Nucleus accumbens (tissue), 56 donors: ENCODE measurements around the gene MAPK1.
"Not testable (repeated sequence)": the region's sequence is repeated elsewhere in the genome, so short reads cannot be mapped to it uniquely, and the experiment has no call there.

Experiments
- DNase-seq, 56 donors: peaks; one replicate each; lab custom pipeline; 2025; lab: John Stamatoyannopoulos, UW

Gene MAPK1

DNA sequence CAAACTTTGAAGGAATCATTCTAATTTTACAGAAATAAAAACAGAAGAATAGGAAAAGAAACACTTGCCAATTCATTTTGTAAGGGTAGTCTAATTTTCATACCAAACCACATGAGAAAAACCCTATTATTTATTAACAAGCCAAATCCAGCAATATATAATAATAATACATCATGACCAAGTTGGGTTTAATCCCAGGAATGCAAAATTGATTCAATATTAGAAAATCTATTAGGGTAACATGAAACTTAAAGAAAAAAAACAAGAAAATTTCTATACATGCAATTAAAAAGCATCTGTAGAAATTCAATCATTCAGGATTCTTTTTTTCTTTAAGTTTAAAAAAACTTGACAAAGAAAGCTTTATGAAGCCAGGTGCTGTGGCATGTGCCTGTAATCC is 16.8 kb downstream of the MAPK1 start:
- no peak for DNase-seq

DNA sequence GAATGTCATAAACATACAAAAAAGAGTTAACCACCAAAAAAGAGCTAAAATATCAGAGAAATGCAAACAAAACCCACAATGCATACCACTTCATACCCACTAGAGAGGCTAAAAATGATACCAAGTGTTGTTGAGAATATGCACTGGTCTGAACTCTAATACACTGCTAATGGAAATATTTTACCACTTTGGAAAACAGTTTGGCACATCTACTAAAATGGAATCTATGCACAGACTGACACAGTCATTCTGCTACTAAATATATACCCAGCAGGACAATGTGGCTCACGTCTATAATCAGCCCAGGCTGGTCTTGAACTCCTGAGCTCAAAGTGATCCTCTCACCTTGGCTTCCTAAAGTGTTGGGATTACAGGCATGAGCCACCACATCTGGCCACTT is 18.0 kb downstream of the MAPK1 start:
- no peak for DNase-seq

DNA sequence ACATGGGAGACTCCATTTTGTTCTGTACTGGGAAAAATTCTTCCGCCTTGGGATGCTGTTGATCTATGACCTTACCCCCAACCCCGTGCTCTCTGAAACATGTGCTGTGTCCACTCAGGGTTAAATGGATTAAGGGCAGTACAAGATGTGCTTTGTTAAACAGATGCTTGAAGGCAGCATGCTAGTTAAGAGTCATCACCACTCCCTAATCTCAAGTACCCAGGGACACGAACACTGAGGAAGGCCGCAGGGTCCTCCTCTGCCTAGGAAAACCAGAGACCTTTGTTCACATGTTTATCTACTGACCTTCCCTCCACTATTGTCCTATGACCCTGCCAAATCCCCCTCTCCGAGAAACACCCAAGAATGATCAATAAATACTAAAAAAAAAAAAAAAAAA is 19.4 kb downstream of the MAPK1 start:
- not testable (repeated sequence) for DNase-seq

DNA sequence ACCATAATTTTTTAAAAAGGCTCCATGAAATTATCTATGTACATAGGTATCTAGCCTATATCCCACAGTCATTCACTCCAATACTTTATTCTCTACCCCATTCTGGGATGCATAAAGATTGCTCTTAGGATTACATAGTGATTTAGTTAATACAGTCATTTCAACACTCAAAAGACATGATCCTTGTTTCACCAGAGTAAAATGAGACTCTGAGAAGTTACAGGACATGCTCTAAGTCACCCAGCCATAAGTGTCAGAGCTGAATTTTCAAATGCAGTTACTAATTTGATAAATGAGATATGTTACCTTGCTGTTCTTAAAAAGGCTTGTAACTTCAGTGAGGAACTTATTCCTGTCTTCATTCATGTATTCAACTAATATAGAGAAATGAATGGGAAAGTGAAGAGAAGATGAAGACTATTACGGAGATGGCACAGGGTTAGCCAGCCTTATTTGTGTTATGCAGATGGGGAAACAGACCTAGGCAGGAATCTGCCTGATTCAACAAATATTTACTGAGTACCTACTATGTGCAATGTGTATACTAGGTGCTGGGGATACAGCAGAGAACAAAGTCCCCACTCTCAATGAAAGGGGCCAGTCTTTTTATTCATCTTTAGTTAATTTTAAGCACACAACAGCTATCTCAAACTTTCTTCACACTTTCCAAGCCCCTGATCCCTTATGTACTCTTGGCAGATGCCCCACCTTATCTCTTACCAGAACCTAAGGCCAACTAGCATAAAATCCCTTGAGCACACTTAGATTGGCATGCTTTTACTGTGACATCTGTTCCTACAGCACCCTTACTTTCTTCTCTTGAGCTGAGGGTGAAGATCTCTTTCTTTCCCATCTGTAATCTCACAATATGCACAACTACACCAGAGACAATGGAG is 21.6 kb downstream of the MAPK1 start:
- no peak for DNase-seq

DNA sequence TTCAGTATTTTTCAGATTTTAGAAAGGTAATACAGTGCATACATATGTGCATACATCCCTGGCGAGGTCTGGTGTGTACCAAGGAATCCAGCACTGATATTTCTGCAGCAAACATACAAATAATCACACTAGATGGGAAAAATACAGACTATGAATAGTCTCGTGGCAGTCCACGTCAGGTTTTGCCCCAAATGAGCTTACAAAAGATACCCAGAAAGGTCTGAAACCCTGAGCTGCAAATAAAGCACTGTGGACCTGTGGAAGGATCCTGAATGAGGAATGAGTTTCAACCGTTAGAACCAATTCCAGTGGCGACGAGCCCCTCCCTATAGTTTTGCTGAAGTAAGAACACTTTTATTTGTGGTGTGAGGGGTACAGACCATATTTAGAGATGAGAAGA is 24.5 kb downstream of the MAPK1 start:
- DNase-seq = no peak

DNA sequence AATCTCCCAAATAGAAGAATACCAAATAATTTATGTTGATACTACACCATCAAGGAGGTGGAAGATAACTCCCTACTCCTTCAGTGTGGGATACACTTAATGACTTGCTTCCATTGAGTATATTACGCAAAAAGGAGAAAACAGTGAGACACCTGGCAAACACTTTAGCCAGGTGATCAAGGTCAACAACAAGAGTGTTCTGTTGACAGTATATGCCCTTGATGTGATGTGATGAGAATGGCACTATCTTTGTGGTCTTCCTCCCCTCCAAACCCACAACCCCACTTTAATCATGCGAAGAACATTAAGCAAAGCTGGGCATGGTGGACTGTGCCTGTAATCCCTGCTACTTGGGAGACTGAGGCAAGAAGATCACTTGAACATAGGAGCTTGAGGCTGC is 26.0 kb downstream of the MAPK1 start:
- DNase-seq = no peak

DNA sequence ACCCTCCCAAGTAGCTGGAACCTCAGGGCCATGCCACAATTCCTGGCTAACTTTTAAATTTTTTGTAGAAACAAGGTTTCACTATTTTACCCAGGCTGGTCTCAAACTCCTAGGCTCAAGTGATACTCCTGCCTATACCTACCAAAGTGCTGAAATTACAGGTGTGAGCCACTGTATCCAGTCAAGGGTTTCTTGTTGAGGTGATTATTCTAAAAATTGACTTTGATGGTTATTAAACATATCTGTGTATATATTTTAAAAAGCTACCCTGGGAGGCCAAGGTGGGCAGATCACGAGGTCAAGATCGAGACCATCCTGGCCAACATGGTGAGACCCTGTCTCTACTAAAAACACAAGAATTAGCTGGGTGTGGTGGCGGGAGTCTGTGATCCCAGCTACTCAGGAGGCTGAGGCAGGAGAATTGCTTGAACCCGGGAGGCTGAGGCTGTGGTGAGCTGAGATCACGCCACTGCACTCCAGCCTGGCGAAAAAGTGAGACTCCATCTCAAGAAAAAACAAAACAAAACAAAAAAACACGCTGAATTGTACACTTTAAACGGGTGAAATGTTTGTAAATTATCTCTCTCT is 27.1 kb downstream of the MAPK1 start:
- DNase-seq = no peak

DNA sequence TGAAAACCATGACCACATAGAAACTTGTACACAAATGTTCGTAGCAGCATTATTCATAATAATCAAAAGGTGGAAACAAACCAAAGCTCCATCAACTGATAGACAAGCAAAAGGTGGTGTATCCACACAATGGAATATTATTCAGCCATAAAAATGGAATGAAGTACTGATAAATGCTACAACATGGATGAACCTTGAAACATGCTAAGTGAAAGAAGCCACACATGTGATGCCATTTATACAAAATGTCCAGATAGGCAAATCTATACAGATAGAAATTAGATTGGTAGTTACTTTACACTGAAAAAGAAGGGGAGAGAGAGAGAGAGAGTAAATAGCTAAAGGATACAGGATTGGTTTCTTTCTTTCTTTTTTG is 27.7 kb downstream of the MAPK1 start:
- DNase-seq = no peak

DNA sequence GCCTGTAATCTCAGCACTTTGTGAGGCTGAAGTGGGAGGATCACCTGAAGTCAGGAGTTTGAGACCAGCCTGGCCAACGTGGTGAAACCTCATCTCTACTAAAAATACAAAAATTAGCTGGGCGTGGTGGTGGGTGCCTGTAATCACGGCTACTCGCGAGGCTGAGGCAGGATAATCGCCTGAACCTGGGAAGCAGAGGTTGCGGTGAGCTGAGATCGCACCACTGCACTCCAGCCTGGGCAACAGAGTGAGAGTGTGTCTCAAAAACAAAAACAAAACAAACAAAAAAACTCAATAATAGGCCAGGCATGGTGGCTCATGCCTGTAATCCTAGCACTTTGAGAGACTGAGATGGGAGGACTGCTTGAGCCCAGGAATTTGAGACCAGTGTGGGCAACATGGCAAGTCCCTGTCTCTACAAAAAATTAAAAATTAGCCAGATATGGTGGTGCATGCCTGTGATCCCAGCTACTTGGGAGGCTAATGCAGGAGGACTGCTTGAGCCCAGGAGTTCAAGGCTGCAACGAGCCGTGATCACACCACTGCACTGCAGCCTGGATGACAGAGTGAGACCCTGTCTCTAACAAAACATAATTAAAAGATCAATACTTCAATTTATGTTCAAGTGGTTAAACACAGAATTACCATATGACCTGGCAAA is 28.2 kb downstream of the MAPK1 start:
- not testable (repeated sequence) for DNase-seq

DNA sequence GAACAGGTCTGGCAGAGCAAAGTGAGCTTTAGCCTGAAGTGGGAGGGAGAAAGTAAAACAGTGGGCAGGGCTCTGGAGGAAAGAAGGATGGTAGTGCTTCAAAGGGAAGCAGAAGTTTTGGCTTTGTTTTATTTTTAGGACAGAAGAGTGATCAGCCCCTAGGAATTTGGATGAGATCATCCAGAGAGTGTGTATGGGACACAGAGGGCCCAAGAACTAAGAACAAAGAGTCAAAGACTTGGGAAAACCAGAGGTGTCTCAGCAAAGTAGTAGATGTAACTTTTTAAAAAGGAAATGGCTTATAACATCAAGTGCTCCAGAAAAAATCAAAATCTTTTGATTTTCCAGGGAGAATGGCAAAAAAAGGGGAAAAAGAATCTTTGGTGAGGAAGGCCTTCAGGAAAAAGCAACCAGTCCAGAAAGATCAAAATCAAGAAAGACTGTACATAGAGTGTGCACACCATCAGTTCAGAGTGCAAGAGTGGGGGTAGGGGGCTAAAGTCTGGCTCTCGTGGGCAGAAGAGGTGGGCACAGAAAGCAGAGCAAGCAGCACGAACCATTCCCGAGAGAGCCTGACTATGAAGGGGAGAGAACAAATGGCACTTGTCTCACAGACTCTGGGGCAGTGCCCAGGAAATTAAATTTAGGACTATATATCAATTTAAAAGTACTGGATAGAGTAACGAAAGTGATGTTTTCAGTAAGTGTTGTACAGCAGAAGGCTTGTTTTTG is 30.0 kb downstream of the MAPK1 start:
- no peak for DNase-seq

DNA sequence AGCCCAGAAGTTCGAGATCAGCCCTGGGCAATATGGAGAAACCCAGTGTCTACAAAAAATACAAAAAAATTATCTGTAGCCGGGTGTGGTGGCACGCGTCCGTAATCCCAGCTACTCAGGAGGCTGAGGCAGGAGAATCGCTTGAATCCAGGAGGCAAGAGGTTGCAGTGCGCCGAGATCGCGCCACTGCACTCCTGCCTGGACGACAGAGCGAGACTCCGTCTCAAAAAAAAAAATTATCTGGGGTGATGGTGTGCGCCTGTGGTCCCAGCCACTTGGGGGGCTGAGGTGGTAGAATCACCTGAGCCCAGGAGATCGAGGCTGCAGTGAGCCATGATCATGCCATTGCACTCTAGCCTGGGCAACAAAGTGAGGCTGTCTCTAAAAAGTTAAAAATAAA is 31.0 kb downstream of the MAPK1 start:
- not testable (repeated sequence) for DNase-seq

DNA sequence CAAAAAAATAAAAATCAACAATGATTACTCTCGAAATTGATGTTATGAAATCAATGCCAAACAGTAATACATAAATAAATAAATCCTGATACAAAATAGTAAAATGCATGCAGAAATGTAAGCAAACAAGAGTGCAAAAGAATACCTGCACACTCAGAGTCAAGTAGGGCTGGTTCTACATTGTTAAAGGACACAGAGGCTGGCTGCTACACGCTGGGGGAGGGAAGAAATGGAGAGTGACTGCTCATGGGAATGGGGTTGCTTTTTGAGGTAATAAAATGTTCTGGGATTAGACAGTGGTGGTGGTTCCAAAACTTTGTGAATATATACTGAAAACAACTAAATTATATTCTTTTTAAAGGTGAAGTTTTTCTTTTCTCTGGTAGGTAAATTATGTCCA is 32.1 kb downstream of the MAPK1 start:
- no peak for DNase-seq

DNA sequence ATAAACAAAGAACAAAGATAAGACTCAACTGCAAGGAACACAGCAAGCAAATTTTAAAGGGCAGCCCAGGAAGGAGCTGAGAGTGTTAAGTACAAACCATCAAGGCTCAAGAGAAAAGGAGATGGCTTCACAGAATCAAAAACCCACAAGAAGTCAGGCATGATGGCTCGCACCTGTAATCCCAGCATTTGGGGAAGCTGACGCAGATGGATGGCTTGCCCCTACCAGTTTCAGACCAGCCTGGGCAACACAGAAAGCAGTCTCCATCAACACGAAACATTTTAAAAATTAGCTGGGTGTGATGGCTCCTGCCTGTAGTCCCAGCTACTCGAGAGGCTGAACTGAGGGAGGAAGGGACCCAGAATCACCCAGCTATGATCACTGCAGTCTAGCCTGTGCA is 32.6 kb downstream of the MAPK1 start:
- no peak for DNase-seq

DNA sequence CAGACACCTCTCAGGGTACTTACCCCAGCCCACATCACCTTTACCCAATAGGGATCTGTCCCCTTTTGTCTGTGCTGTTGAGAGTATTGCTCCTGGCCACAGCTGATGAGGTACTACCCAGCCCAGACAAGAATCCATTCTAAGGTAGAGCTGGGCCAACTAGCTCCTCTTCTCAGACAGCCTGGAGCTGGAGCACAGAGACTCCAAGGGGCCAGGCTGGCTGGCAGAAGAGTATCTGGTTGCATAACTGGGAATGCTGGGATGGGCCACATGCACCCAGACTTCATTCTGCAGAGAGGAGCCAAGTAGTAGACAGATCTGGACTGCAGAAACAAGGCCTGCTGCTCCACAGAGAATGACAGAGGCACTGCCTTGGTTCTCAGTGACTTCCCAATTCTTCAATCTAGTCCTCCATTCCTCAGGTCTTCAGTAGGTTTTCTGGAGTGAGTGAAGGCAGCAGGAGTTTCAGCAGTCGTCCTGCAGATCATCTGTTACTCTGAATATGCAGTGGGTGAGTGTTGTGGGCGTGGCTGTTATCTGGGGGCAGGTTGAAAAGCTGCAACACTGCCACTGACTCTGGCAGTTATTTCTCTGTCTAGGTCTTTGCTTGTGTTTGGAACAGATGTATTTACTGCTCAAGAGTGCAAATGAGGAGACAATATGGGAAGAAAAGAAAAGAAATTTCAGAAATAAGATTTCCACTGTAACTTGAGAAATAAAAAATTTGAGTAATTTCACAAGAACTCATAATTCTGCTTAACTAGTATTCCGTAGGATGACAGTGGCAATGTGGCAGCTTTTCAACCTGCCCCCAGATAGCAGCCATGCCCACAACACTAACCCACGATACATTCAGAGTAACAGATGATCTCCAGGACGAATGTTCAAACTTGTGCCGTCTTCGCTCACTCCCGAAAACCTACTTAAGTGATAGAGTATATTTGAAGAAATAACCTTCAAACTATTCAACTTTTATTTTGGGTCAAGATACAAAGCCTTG is 34.9 kb downstream of the MAPK1 start:
- peak in 3 of 56 donors; percentile 11 to 30 (median 22) for DNase-seq

DNA sequence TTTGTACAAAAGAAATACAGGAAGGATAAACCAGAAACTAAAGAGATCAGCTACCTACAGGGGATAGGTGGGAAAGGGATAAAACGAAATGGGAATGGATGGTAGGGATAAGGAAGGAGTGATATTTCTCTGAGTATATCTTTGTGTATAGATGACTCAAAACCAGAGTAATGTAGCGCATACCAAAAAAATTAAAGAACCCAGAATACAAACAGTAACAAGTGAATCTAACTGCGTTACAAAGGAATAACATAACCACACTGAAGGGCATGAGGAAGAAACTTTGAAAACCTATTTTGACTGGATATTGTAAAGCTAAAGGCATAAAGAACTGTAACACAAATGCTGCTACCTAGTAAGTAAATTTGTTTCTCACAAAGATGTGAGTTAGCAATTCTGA is 37.9 kb downstream of the MAPK1 start:
- no peak for DNase-seq

DNA sequence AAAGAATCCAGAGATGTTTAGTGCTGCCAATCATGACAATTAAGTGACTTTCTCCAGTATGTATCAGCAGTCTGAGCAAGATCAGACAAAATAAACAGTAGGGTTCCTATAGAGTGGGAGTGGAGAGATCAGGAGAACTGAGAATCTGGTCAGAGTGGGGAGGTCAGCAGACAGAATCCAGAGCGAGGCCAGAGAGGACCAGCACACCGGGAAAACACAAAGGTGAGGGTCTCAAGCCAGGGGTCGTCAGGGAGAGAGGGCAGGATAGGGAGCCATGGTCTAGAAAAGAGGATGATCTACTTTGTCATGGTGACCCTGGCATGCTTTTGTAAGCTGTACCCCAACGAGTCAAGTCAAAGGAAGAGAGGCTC is 39.2 kb downstream of the MAPK1 start:
- no peak for DNase-seq

DNA sequence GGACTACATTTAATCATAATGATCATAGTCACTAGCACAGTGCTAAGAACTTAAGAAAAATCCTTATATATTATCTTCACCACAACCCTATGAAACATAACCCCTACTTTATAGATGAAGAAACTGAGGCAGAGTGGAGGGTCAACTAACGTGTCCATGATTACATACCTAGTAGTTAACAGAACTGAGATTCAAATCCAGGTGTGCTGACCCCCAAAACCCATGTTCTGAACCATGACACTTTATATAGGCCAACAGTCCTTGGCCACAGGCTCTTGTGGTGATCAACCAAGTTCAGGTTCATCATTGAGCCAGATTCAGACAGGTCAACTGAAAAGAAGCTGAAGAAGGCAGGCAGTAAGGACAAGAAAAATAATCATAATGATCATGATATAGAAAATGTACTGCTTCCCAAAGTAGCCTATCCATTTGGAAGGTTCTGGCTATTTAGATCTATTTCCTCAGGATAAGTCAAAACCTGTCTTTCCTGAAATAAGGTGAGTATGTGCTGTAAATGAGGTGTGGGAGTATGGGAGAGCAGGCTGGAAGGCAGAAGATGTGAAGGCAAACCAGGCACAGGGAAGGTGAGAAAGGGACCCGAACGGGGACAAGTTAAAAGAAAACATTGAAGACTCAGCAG is 39.7 kb downstream of the MAPK1 start:
- no peak for DNase-seq

DNA sequence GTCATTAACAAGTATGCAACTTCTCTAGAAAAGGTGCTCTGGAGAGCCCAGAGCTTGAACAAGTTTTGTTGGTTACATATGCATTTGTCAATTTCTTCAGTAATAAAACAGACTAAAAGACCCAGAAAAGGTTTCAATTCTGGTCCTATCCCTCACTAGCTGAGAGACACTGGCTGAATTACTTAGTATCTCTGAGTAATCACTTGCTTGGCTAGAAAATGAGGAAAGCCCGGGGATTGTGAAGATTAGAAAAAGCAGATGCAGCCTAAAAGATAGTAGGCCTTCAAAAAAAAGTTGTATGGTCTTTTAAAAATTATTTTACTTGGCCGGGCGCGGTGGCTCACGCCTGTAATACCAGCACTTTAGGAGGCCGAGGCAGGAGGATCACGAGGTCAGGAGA is 41.2 kb downstream of the MAPK1 start:
- DNase-seq = no peak

DNA sequence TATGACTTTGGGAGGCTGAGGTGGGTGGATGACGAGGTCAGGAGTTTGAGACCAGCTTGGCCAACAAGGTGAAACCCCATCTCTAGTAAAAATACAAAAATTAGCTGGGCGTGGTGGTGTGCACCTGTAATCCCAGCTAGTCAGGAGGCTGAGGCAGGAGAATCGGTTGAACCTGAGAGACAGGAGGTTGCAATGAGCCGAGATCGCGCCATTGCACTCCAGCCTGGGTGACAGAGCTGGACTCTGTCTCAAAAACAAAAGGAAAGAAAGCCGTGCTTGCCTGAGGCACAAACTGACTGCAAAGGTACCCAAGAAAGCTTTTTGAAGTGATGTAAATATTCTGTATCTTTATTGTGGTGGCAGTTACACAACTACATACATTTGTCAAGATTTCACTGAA is 42.5 kb downstream of the MAPK1 start:
- not testable (repeated sequence) for DNase-seq
